GM12891 (cell line): ENCODE data around the gene LCN1.

Experiments
- DNase-seq: peaks from one replicate; pipeline ENCODE4 v3.0.0; 2011; ENCODE audit warnings: low spot score; ENCODE audit not compliant: insufficient read length
- FAIRE-seq: peaks from 2 replicates; lab custom pipeline; 2011; peaks lifted over from hg19 to GRCh38; lab: Jason Lieb, UNC
- PAX5 ChIP-seq: IDR thresholded peaks from 2 replicates; pipeline ENCODE4 v1.6.1; 2011; ENCODE audit warnings: low read length, moderate library complexity, mild to moderate bottlenecking; ENCODE audit not compliant: insufficient read depth, severe bottlenecking
- POLR2A ChIP-seq: IDR thresholded peaks from 2 replicates; pipeline ENCODE4 v1.6.1; 2011; ENCODE audit warnings: low read depth, low read length, control low read depth
- POLR2AphosphoS5 ChIP-seq: IDR thresholded peaks from 2 replicates; pipeline ENCODE4 v1.6.1; 2011; ENCODE audit warnings: low read depth, low read length, control low read depth
- POU2F2 ChIP-seq: IDR thresholded peaks from 2 replicates; pipeline ENCODE4 v1.6.1; 2011; ENCODE audit warnings: low read depth, mild to moderate bottlenecking, control low read depth, low read length, moderate library complexity
- SPI1 ChIP-seq: IDR thresholded peaks from 2 replicates; pipeline ENCODE4 v1.6.1; 2011; ENCODE audit warnings: low read depth, low read length, control low read depth
- TAF1 ChIP-seq: IDR thresholded peaks from 2 replicates; pipeline ENCODE4 v1.6.1; 2011; ENCODE audit warnings: low read depth, low read length, control low read depth

The LCN1 gene

GRCh38 chr9:135555910-135556309 lies 34.7 kb downstream of the LCN1 start:
- DNase-seq: no peak
- FAIRE-seq: no peak
- no peak for TF ChIP-seq PAX5
- TF ChIP-seq POU2F2: no peak
- no peak for TF ChIP-seq SPI1
- TF ChIP-seq POLR2AphosphoS5: no peak
- no peak for TF ChIP-seq TAF1
- no peak for TF ChIP-seq POLR2A

- TF ChIP-seq SPI1: no peak
- no peak for TF ChIP-seq POU2F2
- no peak for TF ChIP-seq TAF1
- no peak for TF ChIP-seq POLR2A
- no peak for TF ChIP-seq PAX5
- no peak for TF ChIP-seq POLR2AphosphoS5
- DNase-seq (no peak), FAIRE-seq (no peak)
Observed at GRCh38 chr9:135559606-135560005, 38.4 kb downstream of the LCN1 start.

- TF ChIP-seq POU2F2: no peak
- no peak for TF ChIP-seq POLR2A
- TF ChIP-seq TAF1: no peak
- no peak for TF ChIP-seq SPI1
- no peak for DNase-seq
- FAIRE-seq: no peak
Observed at GRCh38 chr9:135561391-135562234, 40.4 kb downstream of the LCN1 start, which contains the start of gene PAEP. PAEP (plus strand) TSS chr9:135561756.

GRCh38 chr9:135562235-135562745 lies 41.0 kb downstream of the LCN1 start:
- FAIRE-seq (no peak), DNase-seq (no peak)
- TF ChIP-seq POU2F2 (no peak), SPI1 (no peak), POLR2A (no peak), TAF1 (no peak), POLR2AphosphoS5 (no peak), PAX5 (no peak)

GRCh38 chr9:135563039-135563476 lies 41.8 kb downstream of the LCN1 start:
- FAIRE-seq: no peak

GRCh38 chr9:135563858-135564257 lies 42.6 kb downstream of the LCN1 start:
- TF ChIP-seq TAF1 (no peak), POLR2A (no peak), PAX5 (no peak), POLR2AphosphoS5 (no peak), POU2F2 (no peak), SPI1 (no peak)
- DNase-seq: no peak
- FAIRE-seq: no peak

More at GRCh38 chr9:135563039-135563476, 41.8 kb downstream of the LCN1 start:
- DNase-seq: no peak
- TF ChIP-seq POLR2A (no peak), POLR2AphosphoS5 (no peak), SPI1 (no peak), POU2F2 (no peak), PAX5 (no peak), TAF1 (no peak)

- TF ChIP-seq POLR2A (no peak), PAX5 (no peak), POLR2AphosphoS5 (no peak), SPI1 (no peak), TAF1 (no peak), POU2F2 (no peak)
- DNase-seq: no peak
- FAIRE-seq: no peak
Observed at GRCh38 chr9:135565141-135565628, 43.9 kb downstream of the LCN1 start.

GRCh38 chr9:135565636-135566035 lies 44.4 kb downstream of the LCN1 start:
- no peak for DNase-seq
- no peak for TF ChIP-seq TAF1

GRCh38 chr9:135566552-135566951 lies 45.3 kb downstream of the LCN1 start:
- DNase-seq: no peak
- no peak for TF ChIP-seq POU2F2
- TF ChIP-seq TAF1: no peak
- no peak for TF ChIP-seq PAX5
- no peak for TF ChIP-seq POLR2AphosphoS5
- TF ChIP-seq POLR2A: no peak
- TF ChIP-seq SPI1: no peak
- FAIRE-seq: no peak

More at GRCh38 chr9:135565636-135566035, 44.4 kb downstream of the LCN1 start:
- FAIRE-seq: no peak

GRCh38 chr9:135567311-135567710 lies 46.1 kb downstream of the LCN1 start:
- FAIRE-seq (no peak), DNase-seq (no peak)
- no peak for TF ChIP-seq POLR2AphosphoS5
- TF ChIP-seq TAF1: no peak
- TF ChIP-seq SPI1: no peak
- no peak for TF ChIP-seq PAX5
- no peak for TF ChIP-seq POU2F2
- TF ChIP-seq POLR2A: no peak
